ENCODE measurements around the gene SLC6A6. TPM values are rescaled to one million over a fixed set of nuclear protein-coding genes. Genes with fewer than 3 reads are reported as not detected.

The SLC6A6 gene
- total and polyA plus RNA-seq, 2 donors from 2014 or later = 7.1 to 64.0 TPM

DNA sequence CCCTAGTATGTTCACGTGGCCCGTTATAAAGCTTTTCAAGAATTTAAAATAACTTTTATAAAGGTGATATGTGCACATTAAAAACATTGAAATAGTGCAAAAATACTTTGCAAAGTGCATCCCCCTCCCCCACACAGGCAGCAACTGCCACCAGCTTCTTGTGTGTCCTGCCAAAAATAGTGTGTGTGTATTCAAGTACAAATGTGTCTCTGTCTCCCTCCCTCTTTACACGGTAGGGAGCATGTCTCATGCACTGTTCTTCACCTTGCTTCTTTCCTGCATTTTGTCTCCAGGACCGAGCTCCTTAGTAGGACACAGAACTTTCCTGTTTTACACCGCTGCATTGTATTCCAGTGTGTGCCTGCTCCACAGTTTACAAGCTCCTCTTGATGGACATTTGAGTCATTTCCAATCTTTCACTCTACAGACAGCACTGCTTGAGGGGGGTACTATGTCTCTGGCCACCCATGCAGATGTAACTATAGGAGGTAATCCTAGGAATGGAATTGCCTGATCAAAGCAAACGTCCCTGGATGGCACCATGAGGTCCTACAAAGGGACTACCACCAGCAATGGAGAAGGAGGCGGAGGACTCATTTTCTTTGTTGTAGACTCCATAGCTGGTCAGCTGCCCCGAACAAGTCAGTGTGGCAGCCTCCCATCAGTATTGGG, 52.4 kb downstream of the SLC6A6 start:
- DNase-seq (no peak), FAIRE-seq (no peak)
- Histone ChIP-seq H3K27ac (ENCODE audit: low read depth in 2 of 2, low read length in 2 of 2) (no peak overlapping the region), H3K27me3 (ENCODE audit: control insufficient read depth, insufficient read depth, low read length) (no peaks in the 10 kb centered on the region), H3K9me3 (ENCODE audit: control insufficient read depth in 2 of 3, insufficient read depth in 1 of 3, low read length in 3 of 3) (no peaks in the 10 kb centered on the region), H3K9ac (ENCODE audit: low read length in 3 of 3) (no peak overlapping the region), H3K36me3 (ENCODE audit: control insufficient read depth in 2 of 3, insufficient read depth in 3 of 3, low read length in 3 of 3) (peaks cover 0 to 4% (median 2%) of the 10 kb centered on the region in 3 donors), H3K4me3 (ENCODE audit: low read length in 3 of 3) (no peak overlapping the region), H3K4me1 (ENCODE audit: control insufficient read depth in 2 of 3, insufficient read depth in 2 of 3, low read depth in 1 of 3, low read length in 3 of 3) (peaks cover 0 to 39% (median 32%) of the 10 kb centered on the region in 3 donors)
- TF ChIP-seq CTCF (IDR thresholded peaks at IDR 0.05; ENCODE audit: borderline replicate concordance, extremely low read depth, insufficient read depth) = no peak
- intact Hi-C loops (cut with DNase I) = no loop called here

DNA sequence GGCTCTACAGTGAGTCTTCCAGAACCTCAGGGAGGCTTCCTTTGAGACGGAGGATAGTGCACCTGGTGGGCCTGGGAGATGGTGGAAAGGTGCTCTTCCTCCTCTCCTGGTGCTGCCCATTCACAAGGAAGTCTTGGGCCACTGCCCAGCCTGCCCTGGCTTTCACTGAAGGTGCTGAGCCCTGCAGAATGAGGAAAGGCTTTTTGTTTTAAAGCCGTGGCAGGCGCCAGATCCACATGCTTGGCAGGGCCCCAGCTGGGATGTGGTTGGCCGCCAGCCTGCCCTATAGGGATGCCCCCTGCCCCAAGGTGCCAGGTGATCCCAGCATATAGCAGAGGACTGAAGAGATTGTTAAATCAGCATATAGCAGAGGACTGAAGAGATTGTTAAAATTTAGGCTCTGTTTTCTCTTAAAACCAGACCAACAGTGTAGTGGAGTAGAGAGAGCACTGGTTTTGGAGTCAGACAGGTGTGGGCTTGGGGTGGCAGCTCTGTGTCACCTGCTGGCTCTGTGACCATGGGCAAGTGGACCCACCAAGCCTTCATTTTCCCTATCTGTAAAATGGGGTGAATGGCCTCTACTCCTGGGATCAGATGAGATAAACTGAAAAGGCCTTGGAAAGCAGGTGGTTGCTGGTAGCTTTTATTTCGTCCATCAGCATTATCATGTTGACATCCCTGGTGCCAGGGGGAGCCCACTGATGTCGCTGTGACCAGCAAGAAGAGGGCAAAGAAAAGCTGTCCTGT, 53.3 kb downstream of the SLC6A6 start:
- Histone ChIP-seq H3K4me3 (ENCODE audit: low read length in 3 of 3) (no peak overlapping the region), H3K4me1 (ENCODE audit: control insufficient read depth in 2 of 3, insufficient read depth in 2 of 3, low read depth in 1 of 3, low read length in 3 of 3) (peaks cover 0 to 44% (median 34%) of the 10 kb centered on the region in 3 donors)

GRCh38 chr3:14456794-14457193, 54.4 kb downstream of the SLC6A6 start:
- FAIRE-seq (no peak), DNase-seq (no peak)
- no peak overlapping the region for H3K4me3 ChIP-seq (ENCODE audit: low read length in 3 of 3)
- no peak overlapping the region for H3K27ac ChIP-seq (ENCODE audit: low read depth in 2 of 2, low read length in 2 of 2)
- H3K4me1 ChIP-seq (ENCODE audit: control insufficient read depth in 2 of 3, insufficient read depth in 2 of 3, low read depth in 1 of 3, low read length in 3 of 3) = peaks cover 0 to 48% (median 40%) of the 10 kb centered on the region in 3 donors
- no peaks in the 10 kb centered on the region for H3K27me3 ChIP-seq (ENCODE audit: control insufficient read depth, insufficient read depth, low read length)
- intact Hi-C loops (cut with DNase I) = no loop called here
- TF ChIP-seq CTCF (IDR thresholded peaks at IDR 0.05; ENCODE audit: borderline replicate concordance, extremely low read depth, insufficient read depth) = no peak
- H3K9me3 ChIP-seq (ENCODE audit: control insufficient read depth in 2 of 3, insufficient read depth in 1 of 3, low read length in 3 of 3) = no peaks in the 10 kb centered on the region
- peaks cover 0 to 6% (median 0%) of the 10 kb centered on the region in 3 donors for H3K36me3 ChIP-seq (ENCODE audit: control insufficient read depth in 2 of 3, insufficient read depth in 3 of 3, low read length in 3 of 3)
- H3K9ac ChIP-seq (ENCODE audit: low read length in 3 of 3) = no peak overlapping the region

More for the DNA sequence above, 53.3 kb downstream of the SLC6A6 start:
- no peak overlapping the region for H3K9ac ChIP-seq (ENCODE audit: low read length in 3 of 3)
- TF ChIP-seq CTCF (IDR thresholded peaks at IDR 0.05; ENCODE audit: borderline replicate concordance, extremely low read depth, insufficient read depth) = no peak
- H3K9me3 ChIP-seq (ENCODE audit: control insufficient read depth in 2 of 3, insufficient read depth in 1 of 3, low read length in 3 of 3) = no peaks in the 10 kb centered on the region
- DNase-seq (peak in 1 of 5 donors; percentile 85), FAIRE-seq (no peak)
- H3K36me3 ChIP-seq (ENCODE audit: control insufficient read depth in 2 of 3, insufficient read depth in 3 of 3, low read length in 3 of 3) = peaks cover 2 to 4% (median 3%) of the 10 kb centered on the region in 3 donors
- intact Hi-C loops (cut with DNase I) = no loop called here
- no peak overlapping the region for H3K27ac ChIP-seq (ENCODE audit: low read depth in 2 of 2, low read length in 2 of 2)
- no peaks in the 10 kb centered on the region for H3K27me3 ChIP-seq (ENCODE audit: control insufficient read depth, insufficient read depth, low read length)

Data from kidney (tissue), 14 donors.